Subcutaneous adipose tissue (tissue), 4 donors: ENCODE measurements around the gene GNA14. TPM values are rescaled to one million over a fixed set of nuclear protein-coding genes. Genes with fewer than 3 reads are reported as not detected.

Experiments
- CTCF ChIP-seq: fragments of 450-650 bp; IDR thresholded peaks from one replicate; pipeline ENCODE4 v1.5.1; 2016; ENCODE audit warnings: low read depth, mild to moderate bottlenecking, control low read depth, antibody characterized with exemption, moderate library complexity
- total RNA-seq, 4 donors: library from RNA; depleted of rRNA; stranded (reverse); fragments of >200 nt; gene quantifications; one replicate each; pipeline ENCODE4 v1.1.0, GENCODE V29; 2016

Gene GNA14
- total RNA-seq, 4 donors from 2014 or later: 0.98 to 6.4 (median 3.7) TPM

GRCh38 chr9:77449240-77450084 lies 198.7 kb downstream of the GNA14 start:
- TF ChIP-seq CTCF: no peak

DNA sequence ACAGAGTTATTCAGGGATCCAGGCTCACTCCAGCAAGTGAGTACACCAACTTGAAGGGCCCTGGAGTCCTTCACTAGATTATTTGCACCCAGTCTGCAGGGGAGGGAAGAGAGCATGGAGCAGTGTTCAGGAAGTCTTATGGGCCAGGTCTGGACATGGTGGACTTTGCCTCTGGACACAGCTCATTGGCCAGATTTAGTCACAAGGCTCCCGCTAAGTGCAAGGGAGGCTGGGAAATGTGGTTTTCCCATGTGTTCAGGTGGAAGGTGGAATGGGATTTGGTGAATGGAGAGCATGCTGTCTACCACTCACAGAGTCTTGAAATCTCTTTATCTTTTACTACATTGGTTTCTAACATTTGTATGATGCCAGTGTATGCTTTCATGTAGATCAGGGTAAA lies 200.5 kb downstream of the GNA14 start:
- no peak for TF ChIP-seq CTCF

DNA sequence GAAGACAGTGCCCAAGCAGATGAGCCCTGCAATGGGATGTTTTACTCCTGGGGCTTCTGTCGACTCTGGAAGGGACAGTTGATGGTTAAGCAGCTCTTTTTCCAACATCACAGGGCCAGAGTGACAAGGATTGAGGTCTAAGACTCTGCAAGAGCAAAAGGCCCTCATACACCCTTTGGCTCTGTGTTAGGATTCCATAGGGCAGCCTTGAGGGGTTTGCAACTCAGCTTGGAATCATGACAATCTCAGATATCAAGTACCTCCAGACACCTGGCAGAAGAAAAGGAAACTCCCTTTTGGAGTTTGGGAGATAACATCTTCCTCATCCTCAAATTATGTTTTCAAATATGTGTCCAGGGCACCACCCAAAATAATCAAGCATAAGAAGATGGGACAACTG lies 205.7 kb downstream of the GNA14 start:
- TF ChIP-seq CTCF: no peak

DNA sequence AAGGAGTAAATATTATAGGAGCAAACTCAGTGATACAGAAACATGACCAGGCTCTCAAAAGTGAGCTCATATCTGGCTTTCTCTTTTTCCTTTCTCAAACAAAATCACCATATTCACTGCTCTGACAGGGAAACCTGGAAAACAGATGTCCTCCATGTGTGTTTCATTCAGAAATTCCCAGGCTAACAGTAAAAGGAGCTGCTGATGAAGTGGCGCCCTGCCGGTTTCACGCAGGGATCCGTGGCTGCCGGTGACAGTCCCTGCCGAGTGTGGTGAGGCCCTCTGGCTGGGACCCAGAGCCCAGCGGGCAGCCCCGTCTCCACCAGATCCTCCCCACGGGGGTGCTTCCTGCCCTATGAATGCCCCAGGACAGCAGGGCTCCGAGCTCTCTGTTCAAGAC lies 208.1 kb downstream of the GNA14 start:
- no peak for TF ChIP-seq CTCF

GRCh38 chr9:77438653-77439052 lies 209.5 kb downstream of the GNA14 start:
- TF ChIP-seq CTCF: no peak

DNA sequence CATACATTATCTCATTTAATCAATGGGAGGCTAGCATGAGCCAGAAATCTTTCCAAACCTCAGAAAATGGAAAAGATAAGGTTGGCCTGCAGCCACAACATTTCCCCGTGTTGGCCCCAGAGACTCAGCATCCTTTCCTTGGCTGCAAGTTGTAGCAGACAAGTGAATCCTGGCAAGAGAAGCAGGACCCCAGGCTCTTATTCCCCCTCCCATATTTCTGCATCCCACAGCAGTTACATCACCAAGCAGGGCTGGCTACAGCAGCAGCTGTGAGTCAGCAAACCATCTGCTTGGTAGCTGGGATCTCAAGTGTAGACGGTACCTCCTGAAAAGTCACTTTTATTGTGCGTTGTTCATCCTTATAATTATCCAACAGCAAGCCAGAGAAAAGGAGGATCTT lies 212.4 kb downstream of the GNA14 start:
- no peak for TF ChIP-seq CTCF

DNA sequence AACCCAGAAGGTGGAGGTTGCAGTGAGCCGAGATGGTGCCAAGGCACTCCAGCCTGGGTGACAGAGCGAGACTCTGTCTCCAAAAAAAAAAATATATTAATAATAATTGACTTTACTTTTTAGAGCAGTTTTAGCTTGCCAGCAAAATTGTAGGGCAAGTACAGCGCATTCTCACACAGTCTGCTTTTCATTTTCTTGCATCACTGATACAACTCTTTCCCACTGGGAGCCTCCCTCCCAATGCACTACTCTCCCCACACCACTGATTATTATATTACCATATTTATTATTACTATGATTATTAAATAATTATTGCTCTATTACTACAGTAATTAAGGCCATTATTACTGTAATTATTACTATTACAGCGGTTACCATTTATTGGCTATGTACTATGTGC lies 212.8 kb downstream of the GNA14 start:
- no peak for TF ChIP-seq CTCF
